Islet of Langerhans (tissue), 1 donor: ENCODE results near the gene MUC4.
"Not testable (repeated sequence)": the region's sequence is repeated elsewhere in the genome, so short reads cannot be mapped to it uniquely, and the experiment has no call there.

ENCODE experiments used
- FAIRE-seq: peaks from one replicate; lab custom pipeline; 2011; peaks lifted over from hg19 to GRCh38; lab: Jason Lieb, UNC

Gene MUC4

DNA sequence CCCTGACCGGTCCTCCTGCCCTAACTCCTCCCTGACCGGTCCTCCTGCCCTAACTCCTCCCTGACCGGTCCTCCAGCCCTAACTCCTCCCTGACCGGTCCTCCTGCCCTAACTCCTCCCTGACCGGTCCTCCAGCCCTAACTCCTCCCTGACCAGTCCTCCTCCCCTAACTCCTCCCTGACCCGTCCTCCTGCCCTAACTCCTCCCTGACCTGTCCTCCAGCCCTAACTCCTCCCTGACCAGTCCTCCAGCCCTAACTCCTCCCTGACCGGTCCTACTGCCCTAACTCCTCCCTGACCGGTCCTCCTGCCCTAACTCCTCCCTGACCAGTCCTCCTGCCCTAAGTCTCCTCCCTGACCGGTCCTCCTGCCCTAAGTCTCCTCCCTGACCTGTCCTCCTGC, 98.6 kb downstream of the MUC4 start:
- not testable (repeated sequence) for FAIRE-seq

DNA sequence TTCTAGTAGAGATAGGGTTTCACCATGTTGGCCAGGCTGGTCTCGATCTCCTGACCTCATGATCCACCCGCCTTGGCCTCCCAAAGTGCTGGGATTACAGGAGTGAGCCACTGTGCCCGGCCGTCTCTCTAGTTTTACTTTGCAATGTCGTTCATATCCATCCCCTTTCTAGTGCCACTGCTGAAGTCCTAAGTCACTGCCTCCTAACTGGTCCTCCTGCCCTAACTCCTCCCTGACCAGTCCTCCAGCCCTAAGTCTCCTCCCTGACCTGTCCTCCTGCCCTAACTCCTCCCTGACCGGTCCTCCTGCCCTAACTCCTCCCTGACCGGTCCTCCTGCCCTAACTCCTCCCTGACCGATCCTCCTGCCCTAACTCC, 99.2 kb downstream of the MUC4 start:
- not testable (repeated sequence) for FAIRE-seq

DNA sequence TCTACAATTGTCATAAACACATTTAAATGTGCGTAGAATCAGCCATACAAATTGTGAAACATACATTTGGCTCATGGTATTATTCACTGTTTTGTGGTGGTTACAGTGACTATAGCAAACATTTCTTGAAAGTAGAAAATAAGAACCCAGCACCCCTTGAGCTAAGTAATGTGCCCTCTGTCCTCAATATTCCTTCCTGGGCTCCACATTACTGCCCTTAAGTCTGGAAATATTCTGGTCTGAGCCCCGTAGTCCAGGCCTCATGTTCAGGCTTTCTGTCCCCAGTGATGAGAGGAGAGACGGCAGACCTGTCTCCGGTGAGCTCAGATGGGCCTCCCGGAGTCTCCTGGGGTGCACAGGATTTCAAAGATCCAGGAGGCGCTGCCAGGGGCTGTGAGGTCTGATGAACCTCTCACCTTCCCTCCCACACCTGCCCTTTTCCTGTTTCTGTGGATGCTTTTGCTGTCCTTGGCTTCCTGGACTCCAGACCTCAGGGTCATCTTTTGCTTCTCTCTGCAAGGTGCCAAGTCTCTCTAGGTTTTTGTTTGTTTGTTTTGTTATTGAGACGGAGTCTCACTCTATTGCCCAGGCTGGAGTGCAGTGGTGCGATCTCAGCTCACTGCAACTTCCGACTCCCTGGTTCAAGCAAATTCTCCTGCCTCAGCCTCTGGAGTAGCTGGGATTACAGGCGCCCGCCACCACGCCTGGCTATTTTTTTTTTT, 99.8 kb downstream of the MUC4 start:
- no peak for FAIRE-seq

DNA sequence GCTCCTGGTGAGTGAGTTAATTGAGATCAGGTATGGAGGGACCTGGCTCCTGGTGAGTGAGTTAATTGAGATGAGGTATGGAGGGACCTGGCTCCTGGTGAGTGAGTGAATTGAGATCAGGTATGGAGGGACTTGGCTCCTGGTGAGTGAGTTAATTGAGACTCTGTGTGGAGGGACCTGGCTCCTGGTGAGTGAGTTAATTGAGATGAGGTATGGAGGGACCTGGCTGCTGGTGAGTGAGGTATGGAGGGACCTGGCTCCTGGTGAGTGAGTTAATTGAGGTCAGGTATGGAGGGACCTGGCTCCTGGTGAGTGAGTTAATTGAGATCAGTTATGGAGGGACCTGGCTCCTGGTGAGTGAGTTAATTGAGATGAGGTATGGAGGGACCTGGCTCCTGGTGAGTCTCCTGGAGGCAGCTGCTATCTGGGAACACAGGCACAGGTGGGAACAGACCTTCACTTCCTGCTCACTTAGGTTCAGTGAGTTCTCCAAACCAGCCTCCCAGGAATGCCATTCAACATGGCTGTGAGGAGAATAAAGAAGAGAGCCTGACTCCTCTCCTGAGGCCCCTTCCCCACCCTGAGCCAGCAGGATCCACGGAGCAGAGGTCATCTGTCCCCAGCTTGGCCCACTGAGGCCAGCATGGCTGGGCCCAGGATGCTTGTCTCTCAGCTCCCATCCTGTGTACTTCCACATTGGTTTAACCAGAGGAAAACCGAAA, 100.5 kb downstream of the MUC4 start:
- FAIRE-seq, result not testable (repeated sequence)

DNA sequence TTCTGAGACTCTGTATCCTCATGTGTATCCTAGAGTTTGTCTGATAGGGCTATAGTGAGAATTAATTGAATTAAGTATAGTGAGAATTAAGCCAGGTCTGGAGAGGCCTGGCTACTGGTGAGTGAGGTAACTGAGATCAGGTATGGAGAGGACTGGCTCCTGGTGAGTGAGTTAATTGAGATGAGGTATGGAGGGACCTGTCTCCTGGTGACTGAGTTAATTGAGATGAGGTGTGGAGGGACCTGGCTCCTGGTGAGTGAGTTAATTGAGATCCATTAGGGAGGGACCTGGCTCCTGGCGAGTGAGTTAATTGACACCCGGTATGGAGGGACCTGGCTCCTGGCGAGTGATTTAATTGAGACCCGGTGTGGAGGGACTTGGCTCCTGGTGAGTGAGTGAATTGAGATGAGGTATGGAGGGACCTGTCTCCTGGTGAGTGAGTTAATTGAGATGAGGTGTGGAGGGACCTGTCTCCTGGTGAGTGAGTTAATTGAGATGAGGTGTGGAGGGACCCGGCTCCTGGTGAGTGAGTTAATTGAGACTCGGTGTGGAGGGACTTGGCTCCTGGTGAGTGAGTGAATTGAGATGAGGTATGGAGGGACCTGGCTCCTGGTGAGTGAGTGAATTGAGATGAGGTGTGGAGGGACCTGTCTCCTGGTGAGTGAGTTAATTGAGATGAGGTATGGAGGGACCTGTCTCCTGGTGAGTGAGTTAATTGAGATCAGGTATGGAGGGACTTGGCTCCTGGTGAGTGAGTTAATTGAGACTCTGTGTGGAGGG, 101.4 kb downstream of the MUC4 start:
- not testable (repeated sequence) for FAIRE-seq

DNA sequence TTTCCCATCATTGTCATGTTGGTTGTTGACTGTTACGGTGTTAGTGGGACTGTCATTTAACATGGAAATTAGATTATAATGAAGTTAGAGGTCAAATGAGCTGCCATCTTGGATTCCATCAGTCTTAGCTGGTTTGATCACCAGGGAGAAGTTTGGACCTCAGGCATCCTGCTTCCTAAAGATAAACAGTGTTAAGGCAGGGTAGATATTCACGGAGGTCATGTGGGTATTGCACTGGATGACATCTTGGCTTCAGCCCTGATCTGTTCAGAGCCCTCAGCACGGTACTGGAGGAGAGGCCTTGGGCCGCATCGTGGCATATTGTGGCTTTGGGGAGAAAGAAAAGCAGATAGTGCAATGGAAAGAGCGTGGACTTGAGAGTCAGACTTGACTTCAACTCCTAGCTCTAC, 102.0 kb downstream of the MUC4 start:
- no peak for FAIRE-seq

DNA sequence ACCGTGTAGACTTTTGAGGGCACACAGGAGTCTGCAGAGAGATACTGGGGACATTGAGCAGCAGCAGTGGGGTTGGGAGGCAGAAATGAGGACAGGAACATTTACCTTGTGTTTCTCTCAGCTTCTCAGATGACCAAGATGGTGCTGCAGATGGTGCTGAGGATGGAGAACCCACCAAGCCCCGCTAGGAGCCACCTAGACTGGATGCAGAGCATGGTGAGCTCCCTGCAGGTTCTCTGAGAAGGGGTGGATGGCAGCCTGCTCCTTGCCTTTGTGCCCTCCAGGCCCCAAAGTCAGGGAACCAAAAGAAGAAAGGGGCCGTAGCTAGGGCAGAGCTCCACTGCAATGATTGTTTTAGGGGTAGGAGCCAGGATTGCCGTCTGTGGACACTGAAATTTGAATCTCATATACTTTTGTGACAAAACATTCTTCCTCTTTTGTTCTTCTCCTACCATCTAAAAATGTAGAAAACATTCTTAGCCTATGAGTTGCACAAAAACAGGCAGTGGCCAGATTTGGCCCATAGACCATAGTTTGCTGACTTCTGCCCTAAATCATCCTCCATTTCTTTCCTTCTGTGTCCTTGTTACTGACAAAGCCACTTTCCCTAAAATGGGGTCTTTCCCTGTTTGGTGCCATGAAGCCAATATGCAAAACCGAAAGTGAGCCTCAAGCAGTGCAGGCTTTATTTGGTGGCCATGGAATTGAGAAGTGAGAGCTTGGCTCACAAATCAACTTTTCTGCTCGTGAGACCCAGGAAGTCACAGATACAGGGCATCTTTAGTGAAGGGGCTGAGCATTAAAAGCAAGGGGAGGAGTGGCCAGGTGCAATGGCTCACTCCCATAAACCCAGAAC, 102.9 kb downstream of the MUC4 start:
- FAIRE-seq, result no peak

DNA sequence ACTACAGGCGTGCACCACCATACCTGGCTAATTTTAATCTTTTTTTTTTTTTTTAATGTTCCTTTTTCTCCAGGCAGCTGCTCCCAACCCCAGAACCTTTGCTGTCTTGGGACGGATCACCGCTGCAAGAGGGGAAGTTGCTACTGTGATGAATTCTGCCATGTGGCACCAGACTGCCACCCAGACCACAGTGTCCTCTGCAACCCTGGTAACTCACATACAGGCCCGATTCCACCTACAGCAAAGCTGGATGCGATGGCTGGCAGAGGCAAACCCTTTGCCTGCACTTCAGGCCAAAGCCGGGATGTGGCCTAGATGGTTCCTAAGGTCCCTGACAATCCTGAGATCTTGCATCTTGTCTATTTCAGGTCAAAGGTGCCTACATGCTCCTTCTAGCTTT, 103.7 kb downstream of the MUC4 start:
- no peak for FAIRE-seq

DNA sequence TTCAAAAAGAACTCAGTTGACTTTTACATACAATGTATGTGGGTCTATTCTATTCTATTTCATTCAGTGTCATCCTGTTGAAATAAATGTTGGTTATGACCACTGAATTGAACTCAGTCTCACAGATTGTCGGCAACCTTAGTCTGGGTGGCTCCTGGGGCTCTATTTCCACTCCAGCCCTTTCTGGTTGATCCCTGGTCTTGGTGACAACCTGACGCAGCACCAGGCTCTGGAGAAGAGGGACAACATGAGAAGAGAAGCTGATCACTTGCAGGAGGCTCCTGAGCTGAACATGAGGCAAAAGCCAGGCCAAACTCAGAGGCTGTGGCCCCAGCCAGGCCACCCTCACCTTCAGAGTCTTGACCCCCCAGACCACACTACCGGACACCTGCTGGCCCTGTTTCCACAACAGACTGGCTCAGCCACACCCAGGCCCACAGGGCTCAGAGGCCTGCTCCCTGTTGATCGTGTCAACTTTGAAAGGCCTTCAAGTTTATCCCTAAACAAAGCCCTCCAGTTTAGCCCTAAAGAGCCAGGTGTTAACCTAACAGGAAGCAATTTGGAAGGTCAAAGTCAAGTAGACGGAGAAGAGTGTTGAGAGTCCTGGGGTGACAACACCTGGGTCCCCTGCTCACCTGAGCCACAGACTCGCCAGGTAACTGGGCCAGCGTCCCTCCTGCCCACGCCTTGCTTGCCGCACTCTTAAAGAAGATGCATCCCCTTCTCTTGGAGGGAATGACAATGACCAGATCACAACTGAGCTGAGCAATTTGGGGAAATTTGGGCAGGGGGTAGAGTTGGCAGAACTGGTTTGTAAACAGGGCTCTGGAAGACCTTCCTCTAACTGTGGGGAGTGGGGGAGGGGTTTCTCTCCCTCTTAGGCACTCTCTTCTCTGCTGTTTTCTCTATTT, 106.4 kb downstream of the MUC4 start:
- FAIRE-seq, result no peak

DNA sequence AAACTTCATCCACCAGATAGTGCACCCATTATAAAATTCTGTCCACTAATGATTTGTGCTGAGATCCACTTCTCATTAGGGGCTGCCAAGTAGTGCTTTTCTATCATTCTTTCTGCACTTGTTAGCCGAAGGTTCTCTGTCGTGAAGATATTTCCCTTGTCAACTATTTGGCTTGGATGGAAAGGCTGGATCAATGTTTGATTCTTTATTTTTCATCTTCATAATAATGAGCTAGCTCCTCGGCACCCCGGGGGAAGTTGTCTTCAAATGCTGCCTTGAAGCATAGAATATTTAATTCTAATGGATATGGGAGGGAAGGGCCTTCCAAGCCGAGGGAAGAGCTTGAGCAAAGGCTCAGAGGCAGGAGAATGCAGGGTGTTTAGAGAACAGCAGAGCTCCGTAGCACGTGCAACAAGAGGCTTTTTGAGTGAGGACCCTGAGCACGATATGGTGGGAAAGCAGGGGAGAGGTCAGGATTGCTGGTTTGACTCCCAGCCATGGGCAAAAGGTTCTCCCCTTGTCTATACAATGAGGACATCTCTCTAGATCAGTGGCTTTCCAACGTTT, 107.2 kb downstream of the MUC4 start:
- no peak for FAIRE-seq

DNA sequence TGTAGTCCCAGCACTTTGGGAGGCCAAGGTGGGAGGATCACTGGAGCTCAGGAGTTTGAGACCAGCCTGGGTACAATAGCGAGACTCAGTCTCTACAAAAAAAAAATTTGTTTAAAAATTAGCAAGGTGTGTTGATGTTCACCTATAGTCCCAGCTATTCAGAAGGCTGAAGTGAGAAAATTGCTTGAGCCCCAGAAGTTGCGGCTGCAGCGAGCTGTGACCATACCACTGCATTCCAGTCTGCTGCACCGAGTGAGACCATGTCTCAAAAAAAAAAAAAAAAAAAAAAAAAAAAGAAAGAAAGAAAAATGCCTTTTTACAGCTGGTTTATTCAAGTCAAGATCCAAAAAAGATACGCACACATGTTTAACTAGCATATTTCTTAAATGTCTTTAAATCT, 108.0 kb downstream of the MUC4 start:
- no peak for FAIRE-seq

DNA sequence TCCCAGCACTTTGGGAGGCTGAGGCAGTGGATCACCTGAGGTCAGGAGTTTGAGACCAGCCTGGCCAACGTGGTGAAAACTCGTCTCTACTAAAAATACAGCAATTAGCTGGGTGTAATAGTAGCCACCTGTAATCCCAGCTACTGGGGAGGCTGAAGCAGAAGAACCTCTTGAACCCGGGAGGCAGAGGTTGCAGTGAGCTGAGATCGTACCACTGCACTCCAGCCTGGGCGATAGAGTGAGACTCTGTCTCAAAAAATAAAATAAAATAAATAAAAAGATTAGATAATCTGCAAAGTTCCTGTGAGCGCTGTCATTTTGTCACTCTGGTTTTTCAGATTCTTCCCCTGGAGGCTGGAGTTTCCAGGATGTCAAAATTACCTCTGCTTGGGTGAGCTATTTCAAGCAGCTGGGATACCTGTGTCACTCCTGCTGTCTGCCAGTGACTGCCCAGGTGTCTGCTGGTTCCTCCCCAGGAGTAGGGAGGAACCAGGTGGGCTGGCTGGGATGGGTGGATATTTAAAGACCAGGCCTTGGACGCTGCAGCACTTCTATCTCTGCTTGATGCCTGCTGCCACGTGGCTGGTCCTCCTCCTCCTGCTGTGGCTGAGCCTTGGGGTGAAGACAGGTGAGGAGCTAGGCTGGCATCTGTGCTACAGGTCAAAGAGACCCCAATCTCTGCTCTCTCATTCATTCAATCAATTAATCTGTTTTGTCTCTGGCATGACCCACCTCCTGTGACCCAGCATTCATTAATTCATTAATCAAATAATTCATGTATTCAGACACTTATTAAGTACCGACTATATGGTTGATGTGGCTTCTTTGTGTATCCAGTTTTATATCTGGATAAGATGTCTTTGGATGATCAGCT, 110.5 kb downstream of the MUC4 start:
- FAIRE-seq, result no peak

DNA sequence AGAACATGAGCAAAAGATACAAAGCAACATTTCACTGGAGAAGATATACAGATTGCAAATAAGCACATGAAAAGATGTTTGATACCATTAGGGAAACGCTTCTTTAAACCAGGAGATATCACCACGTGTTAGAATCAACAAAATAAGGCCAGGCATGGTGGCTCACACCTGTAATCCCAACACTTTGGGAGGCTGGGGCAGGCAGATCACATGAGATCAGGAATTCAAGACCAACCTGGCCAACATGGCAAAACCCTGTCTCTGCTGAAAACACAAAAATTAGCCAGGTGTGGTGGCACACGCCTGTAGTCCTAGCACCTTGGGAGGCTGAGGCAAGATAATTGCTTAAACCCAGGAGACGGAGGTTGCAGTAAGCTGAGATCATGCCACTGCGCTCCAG, 111.4 kb downstream of the MUC4 start:
- no peak for FAIRE-seq

DNA sequence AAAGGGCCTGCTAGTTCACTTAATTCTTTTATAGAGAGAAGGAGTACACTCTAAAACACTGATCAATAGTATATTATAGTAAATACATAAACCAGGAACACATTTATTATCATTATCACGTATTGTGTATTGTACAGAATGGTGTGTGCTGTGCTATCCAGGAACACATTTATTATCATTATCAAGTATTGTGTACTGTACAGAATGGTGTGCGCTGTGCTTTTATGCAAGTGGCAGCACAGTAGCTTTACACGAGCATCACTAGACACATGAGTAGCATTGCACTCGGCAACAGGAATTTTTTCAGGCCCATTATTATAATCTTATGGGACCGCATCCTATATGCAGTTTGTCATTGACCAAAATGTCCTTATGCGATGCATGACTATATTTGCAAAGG, 111.9 kb downstream of the MUC4 start:
- no peak for FAIRE-seq

DNA sequence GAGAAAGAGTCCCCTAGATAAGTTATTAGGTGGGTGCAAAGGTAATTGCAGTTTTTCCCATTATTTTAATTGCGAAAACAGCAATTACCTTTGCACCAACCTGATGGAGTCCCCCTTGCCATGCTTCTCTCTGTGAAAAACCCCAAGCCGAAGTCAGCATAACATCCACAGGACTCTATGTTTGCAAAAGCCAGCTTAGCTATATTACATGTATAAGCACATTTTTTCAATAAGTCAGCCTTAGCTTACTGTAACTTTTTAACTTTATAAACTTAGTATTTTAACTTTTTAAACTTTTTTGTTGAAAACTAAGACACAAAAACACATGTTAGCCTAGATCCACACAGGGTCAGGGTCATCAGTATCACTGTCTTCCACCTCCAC, 112.3 kb downstream of the MUC4 start:
- FAIRE-seq, result no peak

DNA sequence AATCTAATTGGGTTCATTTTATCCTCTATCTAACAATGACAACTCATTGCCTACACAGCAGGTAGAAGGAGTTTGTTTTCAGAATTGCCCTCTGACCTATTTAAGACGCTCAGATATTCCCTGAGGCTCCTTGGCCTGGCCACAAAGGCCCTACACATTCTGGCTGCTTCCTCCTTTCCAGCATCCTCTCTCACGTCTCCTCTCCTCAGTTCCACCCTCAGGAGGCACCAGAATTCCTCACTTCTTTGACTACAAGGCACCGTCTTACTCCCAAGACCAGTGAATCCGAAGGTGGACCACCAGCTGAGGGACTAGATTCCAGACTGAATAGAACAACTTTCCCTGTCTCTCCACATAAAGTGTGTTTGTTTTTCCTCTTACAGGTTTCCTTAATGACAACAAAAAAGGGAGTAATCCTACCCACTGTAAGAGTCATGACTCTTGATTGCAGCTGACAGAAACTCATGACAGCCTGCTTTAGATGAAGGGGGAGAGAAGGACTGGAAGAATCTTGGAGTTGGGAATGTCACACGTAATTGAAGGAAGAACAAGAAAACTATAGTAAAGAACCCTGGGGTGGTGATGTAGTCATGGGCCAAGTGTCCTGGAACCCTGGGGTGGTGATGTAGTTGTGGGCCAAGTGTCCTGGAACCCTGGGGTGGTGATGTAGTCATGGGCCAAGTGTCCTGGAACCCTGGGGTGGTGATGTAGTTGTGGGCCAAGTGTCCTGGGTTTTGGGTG, 112.9 kb downstream of the MUC4 start:
- FAIRE-seq, result no peak

DNA sequence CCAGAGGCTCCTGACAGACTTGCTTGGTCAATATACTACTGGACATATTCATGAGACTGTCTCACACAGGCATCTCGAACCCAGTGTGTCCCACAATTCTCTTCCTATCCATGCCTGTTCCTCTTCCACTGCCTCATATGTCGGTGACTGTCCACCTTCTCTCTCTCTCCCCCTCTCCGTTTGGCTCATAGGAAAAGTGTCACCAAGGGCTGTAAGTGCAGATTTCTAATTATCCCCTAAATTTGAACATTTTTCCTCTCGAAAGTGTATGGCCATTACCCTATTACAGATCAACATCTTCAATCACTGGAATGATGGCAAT, 113.4 kb downstream of the MUC4 start:
- FAIRE-seq, result no peak

DNA sequence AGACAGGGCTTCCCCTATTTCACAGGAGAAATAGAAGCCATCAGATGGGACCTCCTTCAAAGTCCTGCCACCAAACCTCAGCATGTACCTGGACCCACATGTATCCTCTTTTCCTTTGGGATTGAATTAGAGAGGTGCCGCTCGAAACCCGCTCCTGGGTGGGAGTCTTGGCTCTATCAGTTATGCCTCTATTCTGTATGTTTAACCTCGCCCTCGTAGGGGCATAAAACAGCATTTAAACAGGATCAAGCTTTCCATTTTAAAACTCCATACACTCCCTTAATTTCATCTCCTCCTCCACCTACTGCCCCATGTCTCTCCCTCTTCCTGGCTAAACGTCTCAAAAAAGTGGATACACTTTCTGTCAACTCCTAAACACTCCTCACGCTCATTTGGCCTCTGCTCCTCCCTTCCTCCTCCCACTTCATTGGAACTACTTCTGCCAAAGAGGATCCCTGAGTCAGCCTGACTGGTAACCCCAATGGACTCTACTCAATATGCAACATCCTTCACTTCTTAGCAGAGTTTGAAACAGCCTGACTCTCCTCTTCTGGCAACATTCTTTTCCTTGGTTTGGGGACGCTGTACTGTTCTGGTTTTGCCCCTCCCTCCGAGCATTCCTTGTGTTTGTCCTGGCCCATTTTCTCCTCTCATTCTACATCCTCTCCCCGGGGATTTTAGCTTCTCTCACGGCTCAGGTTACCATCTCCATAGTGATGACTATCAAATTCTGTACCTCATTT, 114.0 kb downstream of the MUC4 start:
- no peak for FAIRE-seq
